Caco-2 (cell line): Measurements from ENCODE around the gene BMP6. TPM values are rescaled to one million over a fixed set of nuclear protein-coding genes. Genes with fewer than 3 reads are reported as not detected.

Experiments
- BruUV-seq: library from RNA; stranded (reverse); fragments of 400-500 nt; replicated peaks from 2 replicates; lab custom pipeline; 2021; lab: Mats Ljungman, UMichigan
- CTCF ChIA-PET: fragments of 300-600 bp; sonication (Branson Sonifier 250); formaldehyde crosslinking; loops from one replicate; lab custom pipeline; 2022; ENCODE audit warnings: antibody characterized with exemption; lab: Charles Lee
- POLR2A ChIA-PET: fragments of 300-600 bp; sonication (Branson Sonifier 250); formaldehyde crosslinking; loops from one replicate; lab custom pipeline; 2022; ENCODE audit warnings: antibody characterized with exemption; lab: Charles Lee
- DNase-seq, 2 experiments: peaks; one replicate each; pipeline versions ENCODE4 v3.0.0 to v3.0.0-alpha.2; 2020 to 2022
- H3K27me3 ChIP-seq: replicated peaks from 2 replicates; pipeline ENCODE4 v1.6.0; 2011; ENCODE audit warnings: low read length; ENCODE audit not compliant: control insufficient read depth, insufficient read depth
- H3K36me3 ChIP-seq: 2 replicates; pipeline ENCODE4 v1.5.1; 2011; ENCODE audit warnings: low read length; ENCODE audit not compliant: control insufficient read depth, insufficient read depth
- H3K4me1 ChIP-seq: fragments of 250-450 bp; sonication (Bioruptor Pico); 2 replicates; pipeline ENCODE4 v1.5.1; 2020; ENCODE audit warnings: mild to moderate bottlenecking
- H3K4me3 ChIP-seq: 2 replicates; pipeline ENCODE4 v1.5.1; 2011; ENCODE audit warnings: low read depth, mild to moderate bottlenecking, control low read depth, low read length
- H3K9me3 ChIP-seq: fragments of 250-450 bp; sonication (Bioruptor Pico); 2 replicates; pipeline ENCODE4 v1.5.1; 2020; ENCODE audit warnings: mild to moderate bottlenecking, moderate library complexity
- H3K27ac Mint-ChIP-seq: one replicate; pipeline ENCODE4 v1.8.0; 2022; ENCODE audit warnings: mixed read lengths; ENCODE audit not compliant: unreplicated experiment
- H3K27me3 Mint-ChIP-seq: one replicate; pipeline ENCODE4 v1.8.0; 2022; ENCODE audit warnings: mixed read lengths; ENCODE audit not compliant: insufficient read depth, unreplicated experiment
- H3K36me3 Mint-ChIP-seq: one replicate; pipeline ENCODE4 v1.8.0; 2022; ENCODE audit warnings: mild to moderate bottlenecking, mixed read lengths; ENCODE audit not compliant: insufficient read depth, unreplicated experiment
- H3K4me1 Mint-ChIP-seq: one replicate; pipeline ENCODE4 v1.8.0; 2022; ENCODE audit warnings: low read depth, mixed read lengths; ENCODE audit not compliant: unreplicated experiment
- H3K4me3 Mint-ChIP-seq: one replicate; pipeline ENCODE4 v1.8.0; 2022; ENCODE audit warnings: mild to moderate bottlenecking, moderate library complexity, mixed read lengths; ENCODE audit not compliant: unreplicated experiment
- H3K9me3 Mint-ChIP-seq: one replicate; pipeline ENCODE4 v1.8.0; 2022; ENCODE audit warnings: mixed read lengths; ENCODE audit not compliant: unreplicated experiment
- CTCF ChIP-seq, 2 experiments: fragments of 200-600 bp in 1 of 2; IDR thresholded peaks; 1 replicate in 1 of 2; 2 replicates in 1 of 2; pipeline versions ENCODE4 v1.5.1 to v1.8.0; 2011 to 2022; ENCODE audit warnings: antibody characterized with exemption in 1 of 2, control low read depth in 1 of 2, inconsistent platforms in 1 of 2, low read depth in 1 of 2, low read length in 1 of 2, mild to moderate bottlenecking in 1 of 2, moderate library complexity in 1 of 2; ENCODE audit not compliant: insufficient read depth in 1 of 2, severe bottlenecking in 1 of 2, unreplicated experiment in 1 of 2
- intact Hi-C: fragments of 100-400 bp; cut with micrococcal nuclease; formaldehyde crosslinking; loops from one replicate; pipeline ENCODE4 v1.10.0; 2022; ENCODE audit not compliant: unreplicated experiment
- total RNA-seq: library from RNA; stranded (reverse); gene quantifications from 2 replicates; pipeline ENCODE4 v1.2.3, GENCODE V29; 2022

BMP6 gene
- total RNA-seq, 1 experiment from 2014 or later: 0.61 TPM

- Mint-ChIP-seq H3K4me3 (no peak overlapping the region), H3K4me1 (no peaks in the 10 kb centered on the region), H3K27me3 (peaks cover 6% of the 10 kb centered on the region), H3K9me3 (no peaks in the 10 kb centered on the region), H3K36me3 (no peaks in the 10 kb centered on the region), H3K27ac (no peak overlapping the region)
- intact Hi-C loops: no loop called here
- no peak for DNase-seq
- H3K27me3 ChIP-seq: no peaks in the 10 kb centered on the region
- ChIA-PET POLR2A (no interaction called here), CTCF (no interaction called here)
- BruUV-seq: no TSS peak
- H3K9me3 ChIP-seq: no peaks in the 10 kb centered on the region
- no peaks in the 10 kb centered on the region for H3K4me1 ChIP-seq
- H3K36me3 ChIP-seq: no peaks in the 10 kb centered on the region
- H3K4me3 ChIP-seq: no peak overlapping the region
- TF ChIP-seq CTCF (IDR thresholded peaks at IDR 0.05; ENCODE audit: insufficient read depth in 1 of 2, low read depth in 1 of 2, low read length in 1 of 2, severe bottlenecking in 1 of 2, unreplicated experiment in 1 of 2): no peak
Measured at GRCh38 chr6:7806711-7807110, 80.8 kb downstream of the BMP6 start.

- Mint-ChIP-seq H3K36me3 (no peaks in the 10 kb centered on the region), H3K27ac (no peak overlapping the region), H3K9me3 (no peaks in the 10 kb centered on the region), H3K27me3 (no peaks in the 10 kb centered on the region), H3K4me3 (no peak overlapping the region), H3K4me1 (no peaks in the 10 kb centered on the region)
- TF ChIP-seq CTCF (IDR thresholded peaks at IDR 0.05; ENCODE audit: insufficient read depth in 1 of 2, low read depth in 1 of 2, low read length in 1 of 2, severe bottlenecking in 1 of 2, unreplicated experiment in 1 of 2): no peak
- Histone ChIP-seq H3K4me3 (no peak overlapping the region), H3K4me1 (no peaks in the 10 kb centered on the region), H3K27me3 (no peaks in the 10 kb centered on the region), H3K9me3 (no peaks in the 10 kb centered on the region), H3K36me3 (no peaks in the 10 kb centered on the region)
- DNase-seq: no peak
- ChIA-PET POLR2A (no interaction called here), CTCF (no interaction called here)
- intact Hi-C loops: no loop called here
- BruUV-seq: no TSS peak
Measured at GRCh38 chr6:7809346-7809745, 83.4 kb downstream of the BMP6 start.

GRCh38 chr6:7811441-7811840 is 85.5 kb downstream of the BMP6 start:
- Histone ChIP-seq H3K27me3 (no peaks in the 10 kb centered on the region), H3K4me3 (no peak overlapping the region), H3K9me3 (no peaks in the 10 kb centered on the region), H3K4me1 (no peaks in the 10 kb centered on the region), H3K36me3 (no peaks in the 10 kb centered on the region)
- H3K27ac Mint-ChIP-seq: no peak overlapping the region
- no peaks in the 10 kb centered on the region for H3K36me3 Mint-ChIP-seq
- H3K9me3 Mint-ChIP-seq: no peaks in the 10 kb centered on the region
- ChIA-PET CTCF (no interaction called here), POLR2A (no interaction called here)
- intact Hi-C loops: loop anchor here (2.0 kb wide), 1 partner anchor 87 kb away; no protein-coding TSS in a partner anchor
- no TSS peak for BruUV-seq
- H3K4me1 Mint-ChIP-seq: no peaks in the 10 kb centered on the region
- H3K4me3 Mint-ChIP-seq: no peak overlapping the region
- H3K27me3 Mint-ChIP-seq: no peaks in the 10 kb centered on the region
- TF ChIP-seq CTCF (IDR thresholded peaks at IDR 0.05; ENCODE audit: insufficient read depth in 1 of 2, low read depth in 1 of 2, low read length in 1 of 2, severe bottlenecking in 1 of 2, unreplicated experiment in 1 of 2): no peak
- DNase-seq: no peak
